K562 (cell line): Measurements from ENCODE around the gene LHX5. TPM values are rescaled to one million over a fixed set of nuclear protein-coding genes. Genes with fewer than 3 reads are reported as not detected.

Experiments
- ATAC-seq: fragments of 200-7000 bp; cut with Tn5 transposase; 3 replicates; pipeline ENCODE4 v1.9.1; 2020; ENCODE audit warnings: moderate library complexity
- BruUV-seq: library from RNA; stranded (reverse); fragments of 400-500 nt; replicated peaks from 2 replicates; lab custom pipeline; 2021; lab: Mats Ljungman, UMichigan
- CTCF ChIA-PET: fragments of 300-600 bp; formaldehyde crosslinking; extraction: SDS; loops from one replicate; lab custom pipeline; 2021; ENCODE audit warnings: low intra/inter-chr PET ratio; lab: Yijun Ruan, JAX
- POLR2A ChIA-PET: fragments of 300-600, 350-650 bp; sonication (Branson Sonifier 250); formaldehyde crosslinking; extraction: SDS; loops from one replicate; lab custom pipeline; 2021; ENCODE audit warnings: antibody characterized with exemption, inconsistent platforms; lab: Yijun Ruan, JAX
- DNase-seq, 4 experiments: peaks; one replicate each; pipeline versions ENCODE4 v3.0.0 to v3.0.0-alpha.2; 2011 to 2018; ENCODE audit warnings: low spot score in 3 of 4, mixed read lengths in 3 of 4; ENCODE audit errors: extremely low read depth in 1 of 4
- FAIRE-seq: peaks from 2 replicates; lab custom pipeline; 2011; peaks lifted over from hg19 to GRCh38; lab: Jason Lieb, UNC
- H2AFZ ChIP-seq: 2 replicates; pipeline ENCODE4 v1.6.0; 2011; ENCODE audit warnings: low read depth, low read length, control low read depth, inconsistent platforms
- H3K27ac ChIP-seq: fragments of 200-600 bp; 3 replicates; pipeline ENCODE4 v1.8.0; 2011; ENCODE audit warnings: low read depth, mild to moderate bottlenecking, control low read depth, inconsistent platforms, low read length, moderate library complexity, mixed read lengths; ENCODE audit errors: extremely low read depth
- H3K27me3 ChIP-seq, 2 experiments: fragments of 300-600 bp in 1 of 2; 2 replicates in 1 of 2; 3 replicates in 1 of 2; pipeline versions ENCODE4 v1.6.0 to v1.8.0; 2011; ENCODE audit warnings: inconsistent platforms in 2 of 2, low read length in 2 of 2, mild to moderate bottlenecking in 1 of 2, mixed read lengths in 1 of 2, moderate library complexity in 1 of 2; ENCODE audit not compliant: control insufficient read depth in 2 of 2, insufficient read depth in 2 of 2
- H3K36me3 ChIP-seq: fragments of 300-600 bp; 3 replicates; pipeline ENCODE4 v1.8.0; 2011; ENCODE audit warnings: mild to moderate bottlenecking, low read length, inconsistent platforms; ENCODE audit not compliant: control insufficient read depth, insufficient read depth
- H3K4me1 ChIP-seq, 2 experiments: fragments of 200-600 bp in 1 of 2; replicated peaks in 1 of 2; 2 replicates in 1 of 2; 3 replicates in 1 of 2; pipeline versions ENCODE4 v1.5.1 to v1.8.0; 2011; ENCODE audit warnings: inconsistent platforms in 2 of 2, low read length in 2 of 2, mild to moderate bottlenecking in 1 of 2, mixed read lengths in 1 of 2, moderate library complexity in 1 of 2; ENCODE audit not compliant: control insufficient read depth in 2 of 2, insufficient read depth in 2 of 2
- H3K4me2 ChIP-seq: 2 replicates; pipeline ENCODE4 v1.6.1; 2011; ENCODE audit warnings: low read length, control low read depth, inconsistent platforms, mixed read lengths; ENCODE audit not compliant: insufficient read depth
- H3K4me3 ChIP-seq: fragments of 200-600 bp; sonication (generic), shearing (Covaris generic); 2 replicates; pipeline ENCODE4 v1.5.1; 2016; ENCODE audit warnings: control low read depth, inconsistent platforms
- H3K79me2 ChIP-seq: fragments of 200-600 bp; 3 replicates; pipeline ENCODE4 v1.8.0; 2011; ENCODE audit warnings: low read length, inconsistent platforms; ENCODE audit not compliant: control insufficient read depth, insufficient read depth
- H3K9ac ChIP-seq, 2 experiments: 2 replicates each; pipeline versions ENCODE4 v1.6.0 to v1.6.1; 2011; ENCODE audit warnings: low read depth in 2 of 2, low read length in 2 of 2, control low read depth in 1 of 2, inconsistent platforms in 1 of 2, mild to moderate bottlenecking in 1 of 2, mixed read lengths in 1 of 2; ENCODE audit not compliant: insufficient read depth in 1 of 2
- H3K9me1 ChIP-seq: one replicate; pipeline ENCODE4 v1.6.0; 2011; ENCODE audit warnings: inconsistent platforms, mild to moderate bottlenecking, low read length, moderate library complexity; ENCODE audit not compliant: control insufficient read depth, insufficient read depth
- H3K9me3 ChIP-seq: replicated peaks from 2 replicates; pipeline ENCODE4 v1.5.1; 2011; ENCODE audit warnings: low read depth, low read length, inconsistent platforms; ENCODE audit not compliant: control insufficient read depth, insufficient read depth
- H4K20me1 ChIP-seq: replicated peaks from 2 replicates; pipeline ENCODE4 v1.6.1; 2011; ENCODE audit warnings: low read length, inconsistent platforms, mixed read lengths; ENCODE audit not compliant: control insufficient read depth, insufficient read depth
- CBFB ChIP-seq: sonication (generic); formaldehyde crosslinking; IDR thresholded peaks from 2 replicates; pipeline ENCODE4 v1.4.0; 2020; ENCODE audit warnings: mild to moderate bottlenecking, missing genetic modification reagents
- LCOR ChIP-seq: sonication (generic); formaldehyde crosslinking; IDR thresholded peaks from 2 replicates; pipeline ENCODE4 v1.8.0; 2022; ENCODE audit warnings: mild to moderate bottlenecking, missing genetic modification reagents
- LEF1 ChIP-seq: fragments of 450-650 bp; IDR thresholded peaks from 2 replicates; pipeline ENCODE4 v1.6.1; 2016; ENCODE audit warnings: mild to moderate bottlenecking
- MAFF ChIP-seq: IDR thresholded peaks from 2 replicates; pipeline ENCODE4 v1.6.1; 2012; ENCODE audit warnings: low read length, improper control_type of control experiment
- NCOA2 ChIP-seq, 2 experiments: fragments of 450-650 bp; IDR thresholded peaks; 2 replicates each; pipeline ENCODE4 v1.6.1; 2018; ENCODE audit warnings: mild to moderate bottlenecking in 2 of 2, moderate library complexity in 1 of 2; ENCODE audit not compliant: partially characterized antibody in 2 of 2
- NFIX ChIP-seq: fragments of 250-450 bp; sonication (Bioruptor Pico); IDR thresholded peaks from 2 replicates; pipeline ENCODE4 v1.4.0; 2020; ENCODE audit warnings: low read depth, mild to moderate bottlenecking, moderate library complexity
- SAP30 ChIP-seq: fragments of 200-600 bp; sonication (generic); IDR thresholded peaks from 2 replicates; pipeline ENCODE4 v1.6.1; 2012; ENCODE audit warnings: borderline replicate concordance, low read depth, mild to moderate bottlenecking, moderate library complexity, low read length, control low read depth, inconsistent platforms; ENCODE audit not compliant: insufficient read depth, poor library complexity, severe bottlenecking
- SPI1 ChIP-seq: IDR thresholded peaks from 2 replicates; pipeline ENCODE4 v1.6.1; 2011; ENCODE audit warnings: low read depth, low read length, control low read depth, borderline replicate concordance
- TGIF2 ChIP-seq: sonication (generic); formaldehyde crosslinking; IDR thresholded peaks from 2 replicates; pipeline ENCODE4 v1.8.1; 2022; ENCODE audit warnings: mild to moderate bottlenecking, missing genetic modification reagents, moderate library complexity
- ZSCAN32 ChIP-seq: fragments of 450-650 bp; formaldehyde crosslinking; IDR thresholded peaks from 2 replicates; pipeline ENCODE4 v1.4.0; 2020; ENCODE audit warnings: mild to moderate bottlenecking, moderate library complexity
- WGBS: fragments of 100-300 bp; shearing (Covaris generic); methylation state at CpG from one replicate; pipeline ENCODE4 v1.1.6; 2016; ENCODE audit warnings: low coverage, mixed read lengths; ENCODE audit not compliant: insufficient coverage; ENCODE audit errors: missing lambda C conversion rate; 5-methylcytosine and 5-hydroxymethylcytosine counted together
- in situ Hi-C: fragments of 300-500 bp; cut with MboI; formaldehyde crosslinking; loops from 4 replicates; pipeline ENCODE4 v1.15.0; 2018; ENCODE audit warnings: inconsistent platforms, mixed read lengths
- intact Hi-C: fragments of 100-400 bp; cut with micrococcal nuclease; formaldehyde crosslinking; loops from 2 replicates; pipeline ENCODE4 v1.14.2; 2022
- polyA plus RNA-seq, 8 experiments: library from polyadenylated mRNA; depleted of rRNA in 4 of 8; stranded (reverse) in 5 of 8; unstranded in 3 of 8; fragments of >200 nt; fragmentation: Nextera tagmentation in 2 of 8; fragmentation: Illumina TruSeq in 1 of 8; extraction: Ambion mirVana in 2 of 8; extraction: Trizol in 1 of 8; gene quantifications; 2 replicates each; pipeline versions ENCODE4 v1.2.1 to v1.2.3, GENCODE V29; 2011 to 2014; ENCODE audit warnings: inconsistent platforms in 1 of 8, missing spikeins in 1 of 8
- total RNA-seq, 7 experiments: library from RNA; depleted of rRNA in 6 of 7; stranded (reverse); fragments of >200 nt in 6 of 7; fragmentation: Illumina TruSeq in 2 of 7; extraction: Trizol in 2 of 7; gene quantifications; 2 replicates each; pipeline versions ENCODE4 v1.2.1 to v1.2.3, GENCODE V29; 2011 to 2021; ENCODE audit warnings: low replicate concordance in 1 of 7
- TF ChIP-seq, protein P1 (sequence below): fragments of 250-450 bp; sonication (Bioruptor Pico); IDR thresholded peaks from 2 replicates; pipeline ENCODE4 v1.8.0; 2021; ENCODE audit warnings: moderate library complexity, mild to moderate bottlenecking, inconsistent platforms
- TF ChIP-seq, protein P2 (sequence below): sonication (generic); formaldehyde crosslinking; IDR thresholded peaks from 2 replicates; pipeline ENCODE4 v1.8.1; 2023; ENCODE audit warnings: missing genetic modification reagents, mild to moderate bottlenecking, borderline replicate concordance
- TF ChIP-seq, protein P3 (sequence below): fragments of 250-450 bp; sonication (Bioruptor Pico); IDR thresholded peaks from 2 replicates; pipeline ENCODE4 v1.5.0; 2022; ENCODE audit warnings: mild to moderate bottlenecking

Gene LHX5
- total and polyA plus RNA-seq, 9 of the 15 experiments (the other 6 are each of a cell fraction or from before 2014, with no cell fraction given): 0.04 to 0.17 (median 0.05) TPM; not detected in 6

GRCh38 chr12:113482334-113482733 lies 10.7 kb upstream of the LHX5 start:
- FAIRE-seq (no peak), ATAC-seq (no peak), DNase-seq (no peak)
- no peak for TF ChIP-seq SAP30
- TF ChIP-seq SPI1: no peak
- no peak for TF ChIP-seq LEF1
- no peak for TF ChIP-seq MAFF
- TF ChIP-seq LCOR: no peak
- TF ChIP-seq NCOA2 (IDR thresholded peaks at IDR 0.05; ENCODE audit: partially characterized antibody in 2 of 2): no peak
- TF ChIP-seq, protein P1, sequence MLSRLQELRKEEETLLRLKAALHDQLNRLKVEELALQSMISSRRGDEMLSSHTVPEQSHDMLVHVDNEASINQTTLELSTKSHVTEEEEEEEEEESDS (CRISPR knock-in tag): no peak
- TF ChIP-seq ZSCAN32 (CRISPR knock-in tag): no peak
- TF ChIP-seq CBFB: no peak
- TF ChIP-seq, protein P2, sequence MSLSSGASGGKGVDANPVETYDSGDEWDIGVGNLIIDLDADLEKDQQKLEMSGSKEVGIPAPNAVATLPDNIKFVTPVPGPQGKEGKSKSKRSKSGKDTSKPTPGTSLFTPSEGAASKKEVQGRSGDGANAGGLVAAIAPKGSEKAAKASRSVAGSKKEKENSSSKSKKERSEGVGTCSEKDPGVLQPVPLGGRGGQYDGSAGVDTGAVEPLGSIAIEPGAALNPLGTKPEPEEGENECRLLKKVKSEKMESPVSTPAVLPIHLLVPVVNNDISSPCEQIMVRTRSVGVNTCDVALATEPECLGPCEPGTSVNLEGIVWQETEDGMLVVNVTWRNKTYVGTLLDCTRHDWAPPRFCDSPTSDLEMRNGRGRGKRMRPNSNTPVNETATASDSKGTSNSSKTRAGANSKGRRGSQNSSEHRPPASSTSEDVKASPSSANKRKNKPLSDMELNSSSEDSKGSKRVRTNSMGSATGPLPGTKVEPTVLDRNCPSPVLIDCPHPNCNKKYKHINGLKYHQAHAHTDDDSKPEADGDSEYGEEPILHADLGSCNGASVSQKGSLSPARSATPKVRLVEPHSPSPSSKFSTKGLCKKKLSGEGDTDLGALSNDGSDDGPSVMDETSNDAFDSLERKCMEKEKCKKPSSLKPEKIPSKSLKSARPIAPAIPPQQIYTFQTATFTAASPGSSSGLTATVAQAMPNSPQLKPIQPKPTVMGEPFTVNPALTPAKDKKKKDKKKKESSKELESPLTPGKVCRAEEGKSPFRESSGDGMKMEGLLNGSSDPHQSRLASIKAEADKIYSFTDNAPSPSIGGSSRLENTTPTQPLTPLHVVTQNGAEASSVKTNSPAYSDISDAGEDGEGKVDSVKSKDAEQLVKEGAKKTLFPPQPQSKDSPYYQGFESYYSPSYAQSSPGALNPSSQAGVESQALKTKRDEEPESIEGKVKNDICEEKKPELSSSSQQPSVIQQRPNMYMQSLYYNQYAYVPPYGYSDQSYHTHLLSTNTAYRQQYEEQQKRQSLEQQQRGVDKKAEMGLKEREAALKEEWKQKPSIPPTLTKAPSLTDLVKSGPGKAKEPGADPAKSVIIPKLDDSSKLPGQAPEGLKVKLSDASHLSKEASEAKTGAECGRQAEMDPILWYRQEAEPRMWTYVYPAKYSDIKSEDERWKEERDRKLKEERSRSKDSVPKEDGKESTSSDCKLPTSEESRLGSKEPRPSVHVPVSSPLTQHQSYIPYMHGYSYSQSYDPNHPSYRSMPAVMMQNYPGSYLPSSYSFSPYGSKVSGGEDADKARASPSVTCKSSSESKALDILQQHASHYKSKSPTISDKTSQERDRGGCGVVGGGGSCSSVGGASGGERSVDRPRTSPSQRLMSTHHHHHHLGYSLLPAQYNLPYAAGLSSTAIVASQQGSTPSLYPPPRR: no peak
- TF ChIP-seq NFIX (CRISPR knock-in tag): no peak
- TF ChIP-seq, protein P3, sequence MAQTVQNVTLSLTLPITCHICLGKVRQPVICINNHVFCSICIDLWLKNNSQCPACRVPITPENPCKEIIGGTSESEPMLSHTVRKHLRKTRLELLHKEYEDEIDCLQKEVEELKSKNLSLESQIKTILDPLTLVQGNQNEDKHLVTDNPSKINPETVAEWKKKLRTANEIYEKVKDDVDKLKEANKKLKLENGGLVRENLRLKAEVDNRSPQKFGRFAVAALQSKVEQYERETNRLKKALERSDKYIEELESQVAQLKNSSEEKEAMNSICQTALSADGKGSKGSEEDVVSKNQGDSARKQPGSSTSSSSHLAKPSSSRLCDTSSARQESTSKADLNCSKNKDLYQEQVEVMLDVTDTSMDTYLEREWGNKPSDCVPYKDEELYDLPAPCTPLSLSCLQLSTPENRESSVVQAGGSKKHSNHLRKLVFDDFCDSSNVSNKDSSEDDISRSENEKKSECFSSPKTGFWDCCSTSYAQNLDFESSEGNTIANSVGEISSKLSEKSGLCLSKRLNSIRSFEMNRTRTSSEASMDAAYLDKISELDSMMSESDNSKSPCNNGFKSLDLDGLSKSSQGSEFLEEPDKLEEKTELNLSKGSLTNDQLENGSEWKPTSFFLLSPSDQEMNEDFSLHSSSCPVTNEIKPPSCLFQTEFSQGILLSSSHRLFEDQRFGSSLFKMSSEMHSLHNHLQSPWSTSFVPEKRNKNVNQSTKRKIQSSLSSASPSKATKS (CRISPR knock-in tag): no peak
- TF ChIP-seq TGIF2 (CRISPR knock-in tag): no peak
- Histone ChIP-seq H3K79me2 (no peaks in the 10 kb centered on the region), H3K4me1 (peaks cover 0 to 5% of the 10 kb centered on the region in 2 experiments; a peak in 1 of 5 replicates), H3K4me3 (no peak overlapping the region), H3K36me3 (no peaks in the 10 kb centered on the region), H3K27me3 (peaks cover 18 to 47% of the 10 kb centered on the region in 2 experiments; a peak in 3 of 5 replicates), H3K9ac (no peak overlapping the region), H3K9me3 (no peaks in the 10 kb centered on the region), H3K27ac (no peak overlapping the region), H2AFZ (no peak overlapping the region), H3K4me2 (no peak overlapping the region), H4K20me1 (peaks cover 7% of the 10 kb centered on the region), H3K9me1 (no peaks in the 10 kb centered on the region)
- BruUV-seq: no TSS peak
- ChIA-PET POLR2A (interaction anchor here (0.7 to 1.2 kb wide), 2 partner anchors 8 to 217 kb away, joined by 3 to 4 read pairs; no protein-coding TSS in a partner anchor), CTCF (no interaction called here)
- WGBS: 0% methylated on average over 1 of the region's 1 CpG
- intact Hi-C loops (no loop called here), in situ Hi-C loops (no loop called here)
